HG03139 (cell line): Measurements from ENCODE around the gene KCTD15.

Source experiments
- ATAC-seq: cut with Tn5 transposase; IDR thresholded peaks from one replicate; pipeline ENCODE4 v1.9.1; 2021; ENCODE audit not compliant: unreplicated experiment

The KCTD15 gene

DNA sequence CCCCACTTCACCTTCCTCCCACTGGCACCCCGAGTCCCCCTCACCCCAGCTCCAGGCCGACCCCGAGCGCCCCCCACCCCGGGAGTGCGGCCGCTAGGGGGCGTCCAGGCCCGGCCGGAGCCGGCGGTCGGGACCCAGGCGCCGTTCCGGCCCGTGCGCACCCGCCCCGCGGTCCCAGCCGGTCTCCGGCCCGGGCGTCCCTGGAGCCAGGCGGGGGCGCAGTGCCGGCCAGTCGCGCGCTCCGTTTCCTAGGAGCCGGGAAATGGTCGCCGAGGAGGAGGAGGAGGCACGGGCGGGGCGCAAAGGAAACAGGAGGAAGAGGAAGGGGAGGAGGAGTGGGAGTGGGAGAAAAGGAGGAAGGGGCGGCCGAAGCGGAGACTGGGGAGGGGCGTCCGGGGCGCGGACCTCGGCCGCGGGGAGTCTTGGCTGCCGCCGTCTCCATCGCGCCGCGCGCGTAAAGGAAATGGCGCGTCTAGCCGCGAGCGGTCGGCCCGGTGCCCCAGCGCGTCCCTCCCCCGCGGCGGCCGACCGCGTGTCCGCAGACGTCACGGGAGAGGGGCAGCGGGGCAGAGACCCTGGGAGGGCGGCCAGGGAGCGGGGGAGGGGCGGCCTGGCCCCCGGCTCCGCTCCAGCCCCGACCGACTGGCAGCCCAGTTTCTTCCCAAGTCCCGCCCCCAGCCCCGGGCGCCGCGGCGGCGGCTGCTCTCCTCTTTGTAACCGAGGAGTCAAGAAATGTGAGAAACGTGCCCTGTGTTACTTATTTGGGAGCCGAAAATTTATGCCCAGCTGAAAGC is 1.1 kb upstream of the KCTD15 start:
- no peak for ATAC-seq

- ATAC-seq, result no peak
Observed at GRCh38 chr19:33797802-33798671, 1.4 kb downstream of the KCTD15 start.

GRCh38 chr19:33798681-33799111 is 2.0 kb downstream of the KCTD15 start:
- no peak for ATAC-seq

DNA sequence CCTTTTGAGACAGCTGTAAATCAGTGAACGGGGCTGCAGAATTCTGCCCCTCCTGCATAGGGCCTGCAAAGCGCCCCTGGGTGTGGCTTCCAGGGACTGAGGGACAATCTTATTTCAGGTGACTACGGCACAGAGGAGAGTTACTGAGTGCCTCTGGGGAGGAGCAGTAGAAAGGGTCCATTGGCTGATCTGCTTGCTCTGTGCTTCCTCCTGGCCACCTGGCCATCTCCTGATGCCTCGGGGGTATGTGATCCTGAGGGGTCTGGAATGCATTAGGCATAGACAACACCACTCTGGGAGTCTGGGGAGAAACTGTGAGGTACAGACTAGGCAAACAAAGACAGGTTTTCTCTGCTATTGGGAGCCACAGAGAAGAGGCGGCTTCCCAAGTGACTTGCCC is 2.8 kb downstream of the KCTD15 start:
- ATAC-seq, result no peak

DNA sequence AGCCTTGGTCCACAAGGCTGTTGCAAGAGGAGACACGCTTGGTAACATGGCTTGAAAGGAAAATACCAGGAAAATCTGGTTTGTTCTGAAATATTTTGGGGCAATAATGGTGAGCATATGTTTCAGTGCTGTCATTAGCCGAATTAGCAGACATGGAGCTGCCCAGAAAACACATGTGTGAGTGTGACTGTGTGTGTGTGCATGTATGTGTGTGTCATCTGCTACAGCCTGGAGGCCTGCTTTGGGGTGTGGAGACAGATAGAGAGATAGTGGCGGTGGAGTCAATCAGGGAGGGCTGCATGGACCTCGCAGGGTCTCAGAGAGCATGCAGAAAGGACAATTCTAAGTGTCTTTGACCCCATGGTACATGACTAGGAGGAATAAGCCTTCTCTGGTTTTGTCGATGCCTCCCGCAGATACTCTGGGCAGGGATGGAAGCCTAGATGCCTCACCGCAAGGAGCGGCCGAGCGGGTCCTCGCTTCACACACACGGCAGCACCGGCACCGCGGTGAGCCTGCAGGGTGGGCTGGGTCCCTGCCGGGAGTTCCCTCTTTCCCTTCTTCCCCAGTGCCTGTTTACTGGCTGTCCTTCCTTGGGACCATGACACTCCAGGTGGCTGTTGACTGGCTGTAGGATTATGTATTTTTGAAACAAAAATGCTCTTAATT is 3.5 kb downstream of the KCTD15 start:
- no peak for ATAC-seq

- ATAC-seq, result no peak
Observed at GRCh38 chr19:33801411-33801810, 4.7 kb downstream of the KCTD15 start.

DNA sequence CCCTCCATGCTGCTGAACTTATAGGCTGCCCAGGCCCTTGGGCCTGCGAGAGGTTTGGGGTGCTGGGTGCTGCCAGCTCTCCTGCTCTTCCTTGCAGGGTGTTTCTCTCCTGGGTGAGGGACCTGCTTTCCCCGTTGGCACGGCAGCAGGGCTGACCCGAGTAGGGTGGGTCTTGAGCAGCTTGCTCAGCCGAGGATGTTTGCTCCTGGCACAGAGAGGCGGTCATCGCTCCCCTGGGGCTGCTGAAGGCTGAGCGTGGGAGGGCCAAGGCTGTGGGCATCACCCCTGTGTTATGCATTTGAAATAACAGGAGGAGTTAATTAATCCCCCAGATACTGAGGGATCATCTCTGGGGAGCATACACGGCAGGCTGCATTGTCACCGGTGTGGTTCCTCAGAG is 5.3 kb downstream of the KCTD15 start:
- no peak for ATAC-seq

DNA sequence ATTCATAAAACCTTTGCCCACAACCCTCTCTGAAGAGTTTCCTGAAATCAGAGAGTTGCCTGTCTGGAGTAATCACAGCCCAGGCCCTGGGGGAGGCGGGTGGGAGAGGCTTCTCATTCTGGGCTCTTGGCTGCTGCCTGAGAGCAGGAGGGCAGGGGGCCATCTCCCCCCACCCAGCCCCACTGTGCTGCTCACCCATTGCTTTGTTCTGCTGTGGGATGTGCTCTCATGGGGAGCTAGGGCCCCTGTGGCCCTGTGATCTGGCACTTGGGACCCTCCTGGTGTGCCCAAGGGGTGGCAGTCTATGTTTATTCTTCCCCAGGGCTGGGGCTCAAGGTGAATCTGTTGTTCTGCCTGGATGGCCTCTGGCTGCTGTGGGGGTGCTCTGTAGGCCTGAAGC is 6.1 kb downstream of the KCTD15 start:
- no peak for ATAC-seq

- ATAC-seq, result no peak
Observed at GRCh38 chr19:33803383-33803782, 6.7 kb downstream of the KCTD15 start.

GRCh38 chr19:33804021-33804799 is 7.5 kb downstream of the KCTD15 start:
- no peak for ATAC-seq

DNA sequence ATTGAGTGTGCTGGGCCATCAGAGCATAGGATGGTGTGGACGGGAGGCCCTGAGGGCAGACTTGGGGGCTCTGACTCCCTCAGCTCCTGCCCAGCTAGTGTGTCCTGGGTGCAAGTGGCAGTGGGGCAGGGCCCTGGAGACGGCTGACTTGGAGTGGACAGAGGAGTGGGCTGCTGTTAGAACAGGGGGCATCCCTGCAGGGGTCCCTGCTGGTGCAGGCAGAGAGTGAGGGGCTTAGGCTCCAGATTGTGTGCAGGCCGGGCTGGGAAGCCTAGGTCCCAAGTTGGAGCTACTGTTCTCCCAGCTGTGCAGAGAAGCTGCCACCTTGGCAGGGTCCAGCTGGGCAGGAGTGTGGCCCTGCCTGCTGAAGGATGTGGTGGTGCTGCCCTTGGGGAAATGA is 8.6 kb downstream of the KCTD15 start:
- ATAC-seq, result no peak

GRCh38 chr19:33805840-33806433 is 9.3 kb downstream of the KCTD15 start:
- ATAC-seq, result no peak

- ATAC-seq, result no peak
Observed at GRCh38 chr19:33806434-33806881, 9.8 kb downstream of the KCTD15 start.

DNA sequence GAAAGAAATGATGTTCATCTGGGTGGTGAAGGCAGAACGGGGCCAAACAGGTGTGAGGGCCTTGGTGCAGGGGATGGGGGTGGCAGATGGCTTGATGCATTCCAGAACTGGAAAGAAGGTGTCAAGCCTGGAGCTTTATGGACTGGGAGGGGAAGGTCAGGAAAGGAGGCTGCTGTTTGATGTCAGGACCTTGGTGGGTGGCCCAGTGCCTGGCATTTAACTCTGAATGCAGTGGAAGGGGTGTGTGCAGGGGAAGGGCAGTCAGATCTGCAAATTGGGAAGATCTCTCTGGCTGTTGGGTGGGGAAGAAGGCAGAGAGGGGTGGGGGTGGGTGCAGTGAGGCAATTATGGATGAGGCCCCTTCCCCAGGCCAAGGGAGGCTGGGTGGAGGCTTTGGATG is 11.7 kb downstream of the KCTD15 start:
- no peak for ATAC-seq

GRCh38 chr19:33809960-33810359 is 13.3 kb downstream of the KCTD15 start:
- ATAC-seq, result no peak

- no peak for ATAC-seq
Observed at GRCh38 chr19:33810821-33811220, 14.2 kb downstream of the KCTD15 start.

DNA sequence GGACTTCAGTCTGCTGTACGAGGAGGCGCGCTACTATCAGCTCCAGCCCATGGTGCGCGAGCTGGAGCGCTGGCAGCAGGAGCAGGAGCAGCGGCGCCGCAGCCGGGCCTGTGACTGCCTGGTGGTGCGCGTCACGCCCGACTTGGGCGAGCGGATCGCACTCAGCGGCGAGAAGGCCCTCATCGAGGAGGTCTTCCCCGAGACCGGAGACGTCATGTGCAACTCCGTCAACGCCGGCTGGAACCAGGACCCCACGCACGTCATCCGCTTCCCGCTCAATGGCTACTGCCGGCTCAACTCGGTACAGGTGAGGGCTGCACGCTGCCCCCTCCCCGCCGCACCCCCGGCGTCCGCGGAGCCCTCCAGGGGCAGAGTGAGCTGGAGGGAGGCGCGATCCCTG is 14.6 kb downstream of the KCTD15 start:
- ATAC-seq, result no peak

DNA sequence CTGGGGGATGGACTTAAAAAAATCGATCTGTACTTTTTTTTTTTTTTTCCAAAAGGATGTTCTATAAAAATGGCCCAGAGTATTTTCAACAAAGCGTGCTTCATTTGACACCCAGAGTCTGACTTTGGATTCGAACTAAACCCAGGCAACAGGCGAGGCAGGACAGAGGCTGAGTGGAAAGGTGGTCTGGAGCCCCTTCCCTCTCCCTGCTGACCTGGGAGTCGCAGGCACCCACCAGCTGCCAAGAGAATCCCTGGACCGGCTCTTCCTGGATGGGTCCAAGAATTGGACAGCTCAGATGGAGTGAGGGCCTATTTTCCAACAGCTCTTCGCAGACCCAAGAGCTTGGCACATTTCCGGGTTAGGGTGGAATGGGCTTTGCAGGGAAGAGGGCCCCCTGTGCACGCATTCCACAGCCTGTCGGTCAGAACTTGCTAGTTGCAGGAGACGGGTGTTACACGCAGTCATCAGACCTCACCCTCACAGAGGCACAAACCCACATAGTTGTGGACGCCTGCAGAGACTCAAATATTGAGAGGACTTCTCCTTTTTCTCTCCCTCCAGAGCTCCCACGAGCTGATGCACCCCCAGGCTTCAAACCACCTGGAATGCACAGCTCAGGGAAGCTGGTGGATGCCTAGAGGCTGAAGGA is 15.2 kb downstream of the KCTD15 start:
- no peak for ATAC-seq

DNA sequence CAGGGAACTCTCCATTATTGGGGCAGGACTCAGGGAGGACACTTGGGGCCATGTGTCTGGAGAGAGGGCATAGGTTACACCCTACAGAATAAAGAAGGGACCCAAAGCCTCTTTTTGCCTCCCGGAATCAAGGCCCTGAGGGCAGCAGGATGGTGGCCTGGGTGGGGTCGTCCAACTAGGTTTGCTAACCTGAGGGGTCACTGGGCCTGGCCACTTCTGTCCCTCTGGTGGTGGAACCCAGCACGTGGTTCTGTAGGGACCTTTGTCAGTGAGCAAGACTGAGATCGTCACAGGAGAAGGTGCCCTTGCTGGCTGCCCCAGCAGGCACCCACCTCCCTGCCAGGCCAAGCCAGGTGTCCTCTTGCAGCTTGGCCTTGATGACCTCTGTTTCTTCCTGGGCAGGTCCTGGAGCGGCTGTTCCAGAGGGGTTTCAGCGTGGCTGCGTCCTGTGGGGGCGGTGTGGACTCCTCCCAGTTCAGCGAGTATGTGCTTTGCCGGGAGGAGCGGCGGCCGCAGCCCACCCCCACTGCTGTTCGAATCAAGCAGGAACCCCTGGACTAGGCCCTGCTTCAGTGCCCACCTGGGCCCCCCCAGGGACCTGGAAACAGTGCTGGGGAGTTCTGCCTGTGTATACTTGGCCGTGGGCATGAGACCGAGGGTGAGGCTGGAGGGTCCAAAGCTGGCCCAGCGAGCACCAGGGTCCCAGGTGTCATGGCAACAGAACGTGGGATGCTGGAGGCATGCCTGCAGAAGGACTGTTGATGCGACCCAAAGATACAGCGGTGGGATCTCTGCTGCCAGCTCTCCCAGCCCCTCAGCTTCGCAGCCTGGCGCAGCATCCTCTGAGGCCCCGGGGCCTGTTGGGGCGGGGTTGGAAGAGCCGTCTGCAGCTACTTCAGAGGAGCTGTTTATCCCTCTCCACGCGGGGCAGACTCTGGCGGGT is 16.0 kb downstream of the KCTD15 start:
- ATAC-seq, result no peak
